HepG2 (cell line): Measurements from ENCODE around the gene MIB1. TPM values are rescaled to one million over a fixed set of nuclear protein-coding genes. Genes with fewer than 3 reads are reported as not detected.

Experiments used
- FOSL1 ChIP-seq: sonication (generic); formaldehyde crosslinking; IDR thresholded peaks from 2 replicates; pipeline ENCODE4 v1.9.0; 2021; ENCODE audit warnings: missing genetic modification reagents, borderline replicate concordance
- NFKB2 ChIP-seq: sonication (generic); formaldehyde crosslinking; IDR thresholded peaks from 2 replicates; pipeline ENCODE4 v1.4.0; 2020; ENCODE audit warnings: missing genetic modification reagents, borderline replicate concordance
- PAXIP1 ChIP-seq: sonication (generic); formaldehyde crosslinking; conservative IDR thresholded peaks from 2 replicates; pipeline ENCODE4 v1.4.0; 2020; ENCODE audit warnings: mild to moderate bottlenecking, missing genetic modification reagents, moderate library complexity
- RFX3 ChIP-seq: IDR thresholded peaks from 2 replicates; pipeline ENCODE4 v1.6.1; 2016; ENCODE audit warnings: missing biosample characterization, missing genetic modification reagents
- SP4 ChIP-seq: sonication (generic); formaldehyde crosslinking; IDR thresholded peaks from 2 replicates; pipeline ENCODE4 v1.8.1; 2023; ENCODE audit warnings: mild to moderate bottlenecking, missing genetic modification reagents
- TAF1 ChIP-seq: sonication (generic); formaldehyde crosslinking; IDR thresholded peaks from 2 replicates; pipeline ENCODE4 v1.4.0; 2020; ENCODE audit warnings: missing genetic modification reagents
- TFDP1 ChIP-seq: IDR thresholded peaks from 2 replicates; pipeline ENCODE4 v1.6.1; 2016; ENCODE audit warnings: missing compliant biosample characterization, missing genetic modification reagents, borderline replicate concordance
- YEATS2 ChIP-seq: sonication (generic); formaldehyde crosslinking; IDR thresholded peaks from 2 replicates; pipeline ENCODE4 v1.4.0; 2020; ENCODE audit warnings: missing genetic modification reagents, borderline replicate concordance
- ZNF20 ChIP-seq: sonication (generic); formaldehyde crosslinking; IDR thresholded peaks from 2 replicates; pipeline ENCODE4 v1.4.0; 2020; ENCODE audit warnings: mild to moderate bottlenecking, moderate library complexity, missing genetic modification reagents
- ZNF280B ChIP-seq: sonication (generic); formaldehyde crosslinking; IDR thresholded peaks from 2 replicates; pipeline ENCODE4 v1.5.0; 2020; ENCODE audit warnings: missing genetic modification reagents, mild to moderate bottlenecking, borderline replicate concordance
- ZNF318 ChIP-seq: sonication (generic); formaldehyde crosslinking; IDR thresholded peaks from 2 replicates; pipeline ENCODE4 v1.4.0; 2020; ENCODE audit warnings: mild to moderate bottlenecking, missing genetic modification reagents
- ZNF816 ChIP-seq: sonication (generic); formaldehyde crosslinking; IDR thresholded peaks from 2 replicates; pipeline ENCODE4 v1.8.0; 2022; ENCODE audit warnings: missing genetic modification reagents, mild to moderate bottlenecking, borderline replicate concordance
- polyA plus RNA-seq, 8 experiments: library from polyadenylated mRNA; depleted of rRNA in 3 of 8; stranded (reverse) in 7 of 8; unstranded in 1 of 8; fragments of >200 nt; fragmentation: Illumina TruSeq in 4 of 8; extraction: Trizol in 4 of 8; gene quantifications; 2 replicates each; pipeline versions ENCODE4 v1.2.1 to v1.2.3, GENCODE V29; 2011 to 2016; ENCODE audit warnings: low read depth in 4 of 8, missing spikeins in 1 of 8, mixed read lengths in 1 of 8; ENCODE audit not compliant: insufficient read depth in 1 of 8
- total RNA-seq, 5 experiments: library from RNA; depleted of rRNA; stranded (reverse); fragments of >200 nt; fragmentation: Illumina TruSeq; extraction: Trizol; gene quantifications; 2 replicates each; pipeline ENCODE4 v1.2.3, GENCODE V29; 2016; ENCODE audit warnings: low read depth in 1 of 5

Gene MIB1
- total and polyA plus RNA-seq, 2 of the 13 experiments (the other 11 are each of a cell fraction or from before 2014, with no cell fraction given) = 12.0 to 47.0 TPM

- TF ChIP-seq ZNF318 (CRISPR knock-in tag) = no peak
- no peak for TF ChIP-seq RFX3
- peak; percentile 64; the same call in 1 of the 2 replicates for TF ChIP-seq TFDP1 (CRISPR knock-in tag)
- TF ChIP-seq YEATS2 (CRISPR knock-in tag) = peak; percentile 67; the same call in 1 of the 2 replicates
- TF ChIP-seq FOSL1 (CRISPR knock-in tag) = peak; percentile 20; the same call in 1 of the 2 replicates
- no peak for TF ChIP-seq ZNF20
- peak; percentile 87; the same call in 1 of the 2 replicates for TF ChIP-seq ZNF280B (CRISPR knock-in tag)
- TF ChIP-seq SP4 = peak; percentile 92
- TF ChIP-seq NFKB2 (CRISPR knock-in tag) = peak; percentile 85; the same call in 1 of the 2 replicates
- no peak for TF ChIP-seq ZNF816 (CRISPR knock-in tag)
- peak; percentile 90 for TF ChIP-seq TAF1 (CRISPR knock-in tag)
- TF ChIP-seq PAXIP1 = peak; percentile 41
Observed at GRCh38 chr18:21740538-21741311, at the start of gene MIB1 (continued).
